OCI-LY1 (cell line): ENCODE results near the gene ARL5A.

Experiments used
- H2AFZ ChIP-seq: fragments of 200-600 bp; sonication (generic), shearing (Covaris generic); 2 replicates; pipeline ENCODE4 v1.6.0; 2014; ENCODE audit warnings: antibody characterized with exemption, mild to moderate bottlenecking, low read length
- H3F3A ChIP-seq: fragments of 200-600 bp; sonication (generic), shearing (Covaris generic); 2 replicates; pipeline ENCODE4 v1.6.0; 2014; ENCODE audit warnings: mild to moderate bottlenecking, antibody characterized with exemption, low read length, moderate library complexity; ENCODE audit not compliant: insufficient read depth
- H3K27ac ChIP-seq: fragments of 200-600 bp; sonication (generic); 2 replicates; pipeline ENCODE4 v1.5.1; 2014; ENCODE audit warnings: low read length, mixed run types, mild to moderate bottlenecking, low read depth; ENCODE audit not compliant: poor library complexity, severe bottlenecking
- H3K27me3 ChIP-seq: fragments of 200-600 bp; sonication (generic); 2 replicates; pipeline ENCODE4 v1.6.0; 2014; ENCODE audit warnings: antibody characterized with exemption, mild to moderate bottlenecking, low read length, moderate library complexity; ENCODE audit not compliant: insufficient read depth
- H3K36me3 ChIP-seq: fragments of 200-600 bp; sonication (generic); 2 replicates; pipeline ENCODE4 v1.6.1; 2014; ENCODE audit warnings: mild to moderate bottlenecking, antibody characterized with exemption, low read length, moderate library complexity, mixed read lengths; ENCODE audit not compliant: insufficient read depth
- H3K4me1 ChIP-seq: fragments of 200-600 bp; sonication (generic); 2 replicates; pipeline ENCODE4 v1.5.1; 2014; ENCODE audit warnings: mild to moderate bottlenecking, low read length, moderate library complexity; ENCODE audit not compliant: insufficient read depth, severe bottlenecking
- H3K4me2 ChIP-seq: fragments of 200-600 bp; sonication (generic), shearing (Covaris generic); 2 replicates; pipeline ENCODE4 v1.6.1; 2014; ENCODE audit warnings: low read length
- H3K4me3 ChIP-seq: fragments of 200-600 bp; sonication (generic); 2 replicates; pipeline ENCODE4 v1.5.1; 2014; ENCODE audit warnings: low read length, low read depth, mild to moderate bottlenecking, mixed read lengths; ENCODE audit not compliant: poor library complexity, severe bottlenecking
- H3K79me2 ChIP-seq: fragments of 200-600 bp; shearing (Covaris generic); 2 replicates; pipeline ENCODE4 v1.6.1; 2016; ENCODE audit warnings: mixed run types, low read length, mixed read lengths; ENCODE audit not compliant: insufficient read depth
- H3K9ac ChIP-seq: fragments of 200-600 bp; sonication (generic), shearing (Covaris generic); 2 replicates; pipeline ENCODE4 v1.6.1; 2014; ENCODE audit warnings: mild to moderate bottlenecking, low read length, mixed read lengths
- H3K9me2 ChIP-seq: fragments of 200-600 bp; sonication (generic), shearing (Covaris generic); 2 replicates; pipeline ENCODE4 v1.6.1; 2014; ENCODE audit warnings: low read depth, mild to moderate bottlenecking, low read length, mixed read lengths
- H3K9me3 ChIP-seq: fragments of 200-600 bp; shearing (Covaris generic); 2 replicates; pipeline ENCODE4 v1.6.1; 2014; ENCODE audit warnings: low read length, mixed read lengths
- H4K20me1 ChIP-seq: fragments of 200-600 bp; sonication (generic), shearing (Covaris generic); 2 replicates; pipeline ENCODE4 v1.6.0; 2016; ENCODE audit warnings: mild to moderate bottlenecking, low read length; ENCODE audit not compliant: insufficient read depth
- EZH2 ChIP-seq: fragments of 200-600 bp; sonication (generic), shearing (Covaris generic); IDR thresholded peaks from 2 replicates; pipeline ENCODE4 v1.8.0; 2017; ENCODE audit warnings: borderline replicate concordance, mixed run types, mild to moderate bottlenecking, antibody characterized with exemption, low read length, moderate library complexity, mixed read lengths
- TF ChIP-seq, protein P1 (sequence below): fragments of 200-600 bp; sonication (generic), shearing (Covaris generic); IDR thresholded peaks from 2 replicates; pipeline ENCODE4 v1.5.1; 2017; ENCODE audit warnings: mild to moderate bottlenecking, antibody characterized with exemption, low read length, moderate library complexity, mixed read lengths

Gene ARL5A

DNA sequence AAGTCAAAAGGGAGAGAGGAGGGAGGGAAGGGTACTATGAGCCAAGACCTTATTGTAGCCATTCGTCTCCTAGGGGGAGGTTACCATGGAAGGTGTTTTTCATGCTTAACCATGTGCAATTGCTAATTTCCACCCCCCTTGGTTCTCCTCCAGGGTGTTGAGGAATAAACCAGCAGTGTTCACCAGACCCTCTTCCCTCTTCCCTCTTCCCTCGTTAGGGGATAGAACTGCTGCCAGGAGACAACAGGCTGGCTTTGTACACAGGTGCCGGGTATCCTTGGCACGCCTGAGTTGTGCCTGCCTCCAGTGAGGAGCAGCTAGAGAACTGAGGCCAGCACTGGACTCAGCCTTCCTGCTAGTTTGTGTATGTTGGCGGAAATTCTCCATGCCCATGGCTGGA is 41.1 kb upstream of the ARL5A start:
- H3K27me3 ChIP-seq = no peaks in the 10 kb centered on the region; the same call in 1 of the 2 replicates
- H3K4me3 ChIP-seq = no peak overlapping the region
- no peak for TF ChIP-seq EZH2
- TF ChIP-seq, protein P1, sequence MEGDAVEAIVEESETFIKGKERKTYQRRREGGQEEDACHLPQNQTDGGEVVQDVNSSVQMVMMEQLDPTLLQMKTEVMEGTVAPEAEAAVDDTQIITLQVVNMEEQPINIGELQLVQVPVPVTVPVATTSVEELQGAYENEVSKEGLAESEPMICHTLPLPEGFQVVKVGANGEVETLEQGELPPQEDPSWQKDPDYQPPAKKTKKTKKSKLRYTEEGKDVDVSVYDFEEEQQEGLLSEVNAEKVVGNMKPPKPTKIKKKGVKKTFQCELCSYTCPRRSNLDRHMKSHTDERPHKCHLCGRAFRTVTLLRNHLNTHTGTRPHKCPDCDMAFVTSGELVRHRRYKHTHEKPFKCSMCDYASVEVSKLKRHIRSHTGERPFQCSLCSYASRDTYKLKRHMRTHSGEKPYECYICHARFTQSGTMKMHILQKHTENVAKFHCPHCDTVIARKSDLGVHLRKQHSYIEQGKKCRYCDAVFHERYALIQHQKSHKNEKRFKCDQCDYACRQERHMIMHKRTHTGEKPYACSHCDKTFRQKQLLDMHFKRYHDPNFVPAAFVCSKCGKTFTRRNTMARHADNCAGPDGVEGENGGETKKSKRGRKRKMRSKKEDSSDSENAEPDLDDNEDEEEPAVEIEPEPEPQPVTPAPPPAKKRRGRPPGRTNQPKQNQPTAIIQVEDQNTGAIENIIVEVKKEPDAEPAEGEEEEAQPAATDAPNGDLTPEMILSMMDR = no peak
- no peaks in the 10 kb centered on the region for H3K36me3 ChIP-seq
- H2AFZ ChIP-seq = no peak overlapping the region
- H3K79me2 ChIP-seq = no peaks in the 10 kb centered on the region
- H3K9me2 ChIP-seq = no peaks in the 10 kb centered on the region
- no peaks in the 10 kb centered on the region for H3K9me3 ChIP-seq
- H3K27ac ChIP-seq = no peak overlapping the region
- H3K9ac ChIP-seq = no peak overlapping the region
- H3K4me1 ChIP-seq = no peaks in the 10 kb centered on the region
- H3K4me2 ChIP-seq = no peak overlapping the region
- no peaks in the 10 kb centered on the region for H3F3A ChIP-seq
- H4K20me1 ChIP-seq = no peaks in the 10 kb centered on the region

DNA sequence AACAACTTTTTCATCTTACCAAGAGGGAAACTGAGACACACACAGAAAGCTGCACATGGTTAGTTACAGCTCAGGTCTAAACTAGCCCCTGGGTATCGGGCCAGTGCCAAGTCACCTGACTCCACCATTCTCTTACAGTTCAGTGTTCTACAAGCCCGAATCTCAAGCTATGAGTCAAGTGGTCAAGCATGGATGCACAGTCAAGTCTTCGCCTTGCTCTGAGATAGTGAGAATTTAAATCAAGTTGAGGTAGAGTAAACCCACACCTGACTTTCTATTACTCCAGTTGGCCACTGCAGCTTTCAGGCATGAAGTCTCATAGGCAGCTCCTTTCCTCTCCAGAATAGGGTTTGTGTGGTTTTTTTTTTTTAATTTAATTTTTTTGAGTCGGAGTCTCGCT is 34.5 kb upstream of the ARL5A start:
- no peaks in the 10 kb centered on the region for H3K9me2 ChIP-seq
- H2AFZ ChIP-seq = no peak overlapping the region
- no peaks in the 10 kb centered on the region for H3K36me3 ChIP-seq
- no peak overlapping the region for H3K9ac ChIP-seq
- H3K4me3 ChIP-seq = no peak overlapping the region
- H3K27ac ChIP-seq = no peak overlapping the region
- no peaks in the 10 kb centered on the region for H3K9me3 ChIP-seq
- H3K27me3 ChIP-seq = no peaks in the 10 kb centered on the region
- TF ChIP-seq, protein P1 = no peak
- no peak for TF ChIP-seq EZH2
- H3K79me2 ChIP-seq = no peaks in the 10 kb centered on the region
- no peaks in the 10 kb centered on the region for H4K20me1 ChIP-seq
- no peaks in the 10 kb centered on the region for H3K4me1 ChIP-seq
- H3K4me2 ChIP-seq = no peak overlapping the region
- H3F3A ChIP-seq = no peaks in the 10 kb centered on the region

DNA sequence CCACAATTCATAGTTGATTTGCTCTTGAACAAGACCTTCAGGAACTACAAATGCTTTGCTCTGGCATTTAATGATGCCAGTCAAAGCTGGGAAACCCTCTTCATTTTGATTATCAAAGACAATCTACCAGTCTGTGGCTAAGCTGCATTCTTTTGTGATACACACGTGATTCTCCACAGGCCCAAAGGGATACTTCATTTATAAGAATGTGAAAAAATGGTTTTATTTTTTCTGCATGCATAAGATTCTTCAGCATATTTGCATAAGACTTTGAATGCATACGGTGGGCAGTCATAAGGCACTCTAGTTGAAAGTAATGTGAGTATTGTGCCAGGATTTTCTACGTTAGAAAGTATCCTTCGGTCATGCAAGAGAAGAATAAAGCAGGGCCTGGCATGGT is 33.0 kb upstream of the ARL5A start:
- TF ChIP-seq EZH2 = no peak
- no peak overlapping the region for H3K4me2 ChIP-seq
- no peak overlapping the region for H3K27ac ChIP-seq
- no peak overlapping the region for H2AFZ ChIP-seq
- no peaks in the 10 kb centered on the region for H3K79me2 ChIP-seq
- H3K27me3 ChIP-seq = no peaks in the 10 kb centered on the region
- no peaks in the 10 kb centered on the region for H3K9me3 ChIP-seq
- H3K9ac ChIP-seq = no peak overlapping the region
- H3K4me3 ChIP-seq = no peak overlapping the region
- H3F3A ChIP-seq = no peaks in the 10 kb centered on the region
- H4K20me1 ChIP-seq = no peaks in the 10 kb centered on the region
- H3K4me1 ChIP-seq = no peaks in the 10 kb centered on the region
- H3K36me3 ChIP-seq = no peaks in the 10 kb centered on the region
- H3K9me2 ChIP-seq = no peaks in the 10 kb centered on the region

DNA sequence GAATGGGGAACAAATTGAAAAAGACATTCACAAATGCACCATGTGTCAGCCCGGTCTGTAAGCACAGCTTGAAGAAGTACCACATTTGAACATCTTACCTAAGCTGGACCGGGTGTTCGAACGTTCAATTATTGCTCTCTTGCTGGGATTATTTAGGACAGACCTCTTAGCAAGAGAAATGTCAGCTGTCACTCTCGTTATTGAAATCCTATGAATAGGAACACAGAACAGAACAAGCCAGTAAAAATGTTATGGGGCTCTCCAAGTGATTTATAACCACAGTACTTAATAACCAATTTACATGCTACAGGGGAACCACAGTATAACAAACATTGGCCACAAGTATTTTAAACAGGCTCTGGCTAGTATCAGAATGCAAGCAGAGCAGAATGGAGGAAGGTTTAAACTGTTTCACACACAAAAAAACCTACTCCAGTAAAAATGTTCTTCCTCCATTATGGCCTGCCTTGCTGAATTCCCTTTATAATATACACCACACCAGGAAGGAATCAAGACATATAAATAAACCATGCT is 32.5 kb upstream of the ARL5A start:
- H3K4me2 ChIP-seq = no peak overlapping the region
- H3K27me3 ChIP-seq = no peaks in the 10 kb centered on the region
- H3K79me2 ChIP-seq = no peaks in the 10 kb centered on the region
- TF ChIP-seq, protein P1 = no peak
- H3K9me3 ChIP-seq = no peaks in the 10 kb centered on the region
- H3K9ac ChIP-seq = no peak overlapping the region
- H3F3A ChIP-seq = no peaks in the 10 kb centered on the region
- H3K36me3 ChIP-seq = no peaks in the 10 kb centered on the region
- H3K4me1 ChIP-seq = no peaks in the 10 kb centered on the region
- H2AFZ ChIP-seq = no peak overlapping the region
- H3K27ac ChIP-seq = no peak overlapping the region
- no peaks in the 10 kb centered on the region for H4K20me1 ChIP-seq
- H3K4me3 ChIP-seq = no peak overlapping the region
- H3K9me2 ChIP-seq = no peaks in the 10 kb centered on the region
